Activated CD4-positive, CD25-positive, alpha-beta regulatory T cell treated with anti-CD3 and anti-CD28 coated beads, Interleukin-2, amount 50 U/mL, for 24 hours (primary cell): ENCODE data around the gene LAMA5.

Source experiments
- ATAC-seq, 2 donors: fragments of 150-1000 bp; cut with Tn5 transposase; one replicate each; pipeline ENCODE4 v1.10.0; 2021; ENCODE audit warnings: mild to moderate bottlenecking in 1 of 2, moderate library complexity in 1 of 2

The LAMA5 gene

GRCh38 chr20:62303340-62304226 is 63.5 kb downstream of the LAMA5 start:
- ATAC-seq: no peak

- ATAC-seq: no peak
Observed at GRCh38 chr20:62303062-62303339, 64.1 kb downstream of the LAMA5 start.

- ATAC-seq: peak; percentile 85 to 90
Observed at GRCh38 chr20:62302341-62303061, 64.6 kb downstream of the LAMA5 start, which contains the start of gene ADRM1. Gene ADRM1 (plus strand): TSS chr20:62302997. CDS start chr20:62303569, 572 bp downstream.

- ATAC-seq: peak; percentile 54 to 59
Observed at GRCh38 chr20:62301773-62302340, 65.3 kb downstream of the LAMA5 start.

GRCh38 chr20:62301111-62301668 is 65.9 kb downstream of the LAMA5 start:
- no peak for ATAC-seq

- ATAC-seq: no peak
Observed at GRCh38 chr20:62300319-62300718, 66.8 kb downstream of the LAMA5 start.

- ATAC-seq: no peak
Observed at GRCh38 chr20:62299666-62300236, 67.4 kb downstream of the LAMA5 start.

GRCh38 chr20:62298577-62299249 is 68.4 kb downstream of the LAMA5 start:
- no peak for ATAC-seq

- ATAC-seq: no peak
Observed at GRCh38 chr20:62297449-62298227, 69.5 kb downstream of the LAMA5 start.

GRCh38 chr20:62296724-62297448 is 70.2 kb downstream of the LAMA5 start:
- ATAC-seq: no peak

GRCh38 chr20:62294516-62294915 is 72.6 kb downstream of the LAMA5 start:
- ATAC-seq: no peak

- no peak for ATAC-seq
Observed at GRCh38 chr20:62293946-62294345, 73.2 kb downstream of the LAMA5 start.

- ATAC-seq: no peak
Observed at GRCh38 chr20:62293111-62293784, 73.9 kb downstream of the LAMA5 start.

- ATAC-seq: no peak
Observed at GRCh38 chr20:62292108-62292507, 75.0 kb downstream of the LAMA5 start.

- ATAC-seq: no peak
Observed at GRCh38 chr20:62291251-62292066, 75.7 kb downstream of the LAMA5 start.

GRCh38 chr20:62289898-62290297 is 77.2 kb downstream of the LAMA5 start:
- ATAC-seq: no peak

- no peak for ATAC-seq
Observed at GRCh38 chr20:62289131-62289530, 78.0 kb downstream of the LAMA5 start.

- no peak for ATAC-seq
Observed at GRCh38 chr20:62288535-62289105, 78.5 kb downstream of the LAMA5 start.
